ENCODE results near the gene SH2B2.

Gene SH2B2

DNA sequence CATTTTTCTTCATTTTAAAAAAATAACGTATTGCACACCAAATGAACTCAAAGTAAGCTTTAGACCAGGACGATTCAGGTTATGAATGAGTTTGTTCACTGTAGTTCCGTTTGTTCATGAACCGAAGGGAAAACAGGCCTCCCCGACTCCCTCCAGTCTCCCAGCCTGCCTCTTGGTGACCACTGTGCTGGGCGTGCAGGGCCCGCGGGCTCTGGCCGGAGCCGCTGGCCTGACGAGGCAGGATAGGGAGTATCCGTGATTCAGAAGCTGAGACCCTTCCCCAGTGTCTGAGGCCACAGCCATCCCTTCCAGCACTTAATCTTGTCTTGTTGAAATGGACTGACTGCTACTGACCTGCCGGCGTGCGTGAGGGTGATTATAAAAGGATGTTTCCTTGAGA is 30.8 kb upstream of the SH2B2 start:
- H3K9me3 ChIP-seq (ENCODE audit: insufficient read depth, low read depth, low read length) = peaks cover 4% of the 10 kb centered on the region
- no peak overlapping the region for H3K4me3 ChIP-seq (ENCODE audit: low read depth, low read length)
- no peak overlapping the region for H3K14ac ChIP-seq (ENCODE audit: low read length)
- H3K23ac ChIP-seq (ENCODE audit: low read length) = no peak overlapping the region
- no peak overlapping the region for H2AFZ ChIP-seq (ENCODE audit: insufficient read depth, low read length, poor library complexity)
- H3K4me1 ChIP-seq (ENCODE audit: control insufficient read depth in 1 of 2, insufficient read depth in 2 of 2, low read length in 2 of 2) = peaks cover 2 to 6% of the 10 kb centered on the region in 2 experiments
- no peak overlapping the region for H2BK5ac ChIP-seq (ENCODE audit: low read depth, low read length, poor library complexity)
- no peaks in the 10 kb centered on the region for H3K79me2 ChIP-seq (ENCODE audit: control insufficient read depth, insufficient read depth, low read length, poor library complexity)
- H3K4ac ChIP-seq (ENCODE audit: low read depth, low read length) = no peak overlapping the region
- H2BK120ac ChIP-seq (ENCODE audit: insufficient read depth, low read length, poor library complexity) = no peak overlapping the region
- H3K18ac ChIP-seq (ENCODE audit: low read length) = no peak overlapping the region
- H2AK5ac ChIP-seq (ENCODE audit: low read length) = no peak overlapping the region
- WGBS (ENCODE audit: extremely low coverage, insufficient coverage, insufficient read length) = no CpG with 5 or more reads among the region's 15 CpGs
- H3K4me2 ChIP-seq (ENCODE audit: low read length) = no peak overlapping the region
- no peak for DNase-seq
- H3K27ac ChIP-seq (ENCODE audit: low read depth, low read length) = no peak overlapping the region
- H3K36me3 ChIP-seq (ENCODE audit: control insufficient read depth in 1 of 2, insufficient read depth in 2 of 2, low read length in 2 of 2) = peaks cover 4 to 9% of the 10 kb centered on the region in 2 experiments
- no peak overlapping the region for H4K8ac ChIP-seq (ENCODE audit: low read depth, low read length)
- H4K91ac ChIP-seq (ENCODE audit: low read depth, low read length) = no peak overlapping the region
- H4K12ac ChIP-seq (ENCODE audit: low read depth, low read length) = no peak overlapping the region
- H2BK12ac ChIP-seq (ENCODE audit: low read length) = no peak overlapping the region
- no peak overlapping the region for H3K9ac ChIP-seq (ENCODE audit: low read length)
- no peaks in the 10 kb centered on the region for H3K79me1 ChIP-seq (ENCODE audit: low read length)
- H3K27me3 ChIP-seq (ENCODE audit: insufficient read depth, low read length) = no peaks in the 10 kb centered on the region

DNA sequence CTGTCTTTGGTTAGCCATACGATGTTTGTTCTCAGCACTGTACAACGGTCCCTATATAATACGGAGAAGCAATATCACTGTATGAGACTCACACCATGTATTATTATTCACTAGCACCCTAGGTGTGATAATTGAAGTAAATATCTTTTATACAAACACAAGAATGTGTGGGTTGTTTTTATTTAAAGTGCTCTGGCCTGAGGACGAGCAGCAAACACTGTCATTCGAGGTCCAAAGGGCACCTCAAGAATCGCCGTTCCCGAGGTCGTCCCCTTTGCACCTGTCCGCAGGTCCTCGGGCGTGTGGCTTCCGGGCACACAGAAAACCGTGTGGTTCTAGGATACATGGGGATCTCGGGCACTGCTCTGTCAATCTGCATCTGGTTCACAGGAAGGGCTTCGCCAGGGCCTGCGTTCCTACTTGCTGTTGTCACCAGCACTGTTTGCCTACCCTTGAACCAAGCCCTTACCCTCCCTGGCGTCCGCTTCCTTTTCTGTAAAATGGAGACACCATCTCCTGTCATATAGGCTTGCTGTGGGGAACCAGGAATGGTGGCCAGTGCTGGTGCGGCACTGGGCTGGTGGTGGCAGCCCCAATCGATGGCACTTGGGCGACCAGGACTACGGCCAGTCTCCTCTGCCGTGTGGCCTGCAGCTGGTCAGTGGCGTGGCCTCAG is 28.5 kb upstream of the SH2B2 start:
- peaks cover 2 to 6% of the 10 kb centered on the region in 2 experiments for H3K4me1 ChIP-seq (ENCODE audit: control insufficient read depth in 1 of 2, insufficient read depth in 2 of 2, low read length in 2 of 2)
- H2BK5ac ChIP-seq (ENCODE audit: low read depth, low read length, poor library complexity) = no peak overlapping the region
- H3K79me1 ChIP-seq (ENCODE audit: low read length) = no peaks in the 10 kb centered on the region
- no peak for DNase-seq
- H3K27me3 ChIP-seq (ENCODE audit: insufficient read depth, low read length) = no peaks in the 10 kb centered on the region
- H2AFZ ChIP-seq (ENCODE audit: insufficient read depth, low read length, poor library complexity) = no peak overlapping the region
- H3K23ac ChIP-seq (ENCODE audit: low read length) = no peak overlapping the region
- H3K9ac ChIP-seq (ENCODE audit: low read length) = no peak overlapping the region
- H4K12ac ChIP-seq (ENCODE audit: low read depth, low read length) = no peak overlapping the region
- peaks cover 6% of the 10 kb centered on the region for H3K9me3 ChIP-seq (ENCODE audit: insufficient read depth, low read depth, low read length)
- no peak overlapping the region for H2BK120ac ChIP-seq (ENCODE audit: insufficient read depth, low read length, poor library complexity)
- no peak overlapping the region for H3K27ac ChIP-seq (ENCODE audit: low read depth, low read length)
- no peak overlapping the region for H3K14ac ChIP-seq (ENCODE audit: low read length)
- no peak overlapping the region for H2BK12ac ChIP-seq (ENCODE audit: low read length)
- no peak overlapping the region for H3K4ac ChIP-seq (ENCODE audit: low read depth, low read length)
- no CpG with 5 or more reads among the region's 25 CpGs for WGBS (ENCODE audit: extremely low coverage, insufficient coverage, insufficient read length)
- H3K18ac ChIP-seq (ENCODE audit: low read length) = no peak overlapping the region
- H3K79me2 ChIP-seq (ENCODE audit: control insufficient read depth, insufficient read depth, low read length, poor library complexity) = no peaks in the 10 kb centered on the region
- no peak overlapping the region for H4K91ac ChIP-seq (ENCODE audit: low read depth, low read length)
- no peak overlapping the region for H2AK5ac ChIP-seq (ENCODE audit: low read length)
- H3K4me3 ChIP-seq (ENCODE audit: low read depth, low read length) = no peak overlapping the region
- H3K4me2 ChIP-seq (ENCODE audit: low read length) = no peak overlapping the region
- peaks cover 3 to 4% of the 10 kb centered on the region in 2 experiments for H3K36me3 ChIP-seq (ENCODE audit: control insufficient read depth in 1 of 2, insufficient read depth in 2 of 2, low read length in 2 of 2)
- H4K8ac ChIP-seq (ENCODE audit: low read depth, low read length) = no peak overlapping the region

DNA sequence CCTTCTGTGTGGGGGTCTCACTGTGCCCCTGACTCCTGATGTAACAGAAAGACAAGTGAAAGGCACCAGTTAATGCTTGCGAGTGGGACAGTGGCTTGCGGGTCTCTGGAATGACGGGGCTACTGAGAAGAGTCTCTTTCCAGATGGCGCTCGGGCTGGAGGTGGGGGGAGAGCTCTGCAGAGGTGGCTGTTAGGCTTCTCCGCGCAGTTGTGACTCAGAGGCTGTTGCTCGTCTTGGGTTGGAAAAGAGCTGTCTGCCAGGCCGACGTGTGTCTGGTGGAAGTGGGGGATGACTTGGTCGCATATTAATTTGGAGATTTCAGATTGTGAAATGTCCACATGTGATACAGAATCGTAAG is 27.9 kb upstream of the SH2B2 start:
- H3K27ac ChIP-seq (ENCODE audit: low read depth, low read length) = no peak overlapping the region
- no peak overlapping the region for H4K12ac ChIP-seq (ENCODE audit: low read depth, low read length)
- H3K23ac ChIP-seq (ENCODE audit: low read length) = no peak overlapping the region
- H3K4me2 ChIP-seq (ENCODE audit: low read length) = no peak overlapping the region
- no peak overlapping the region for H3K14ac ChIP-seq (ENCODE audit: low read length)
- no peak overlapping the region for H2AFZ ChIP-seq (ENCODE audit: insufficient read depth, low read length, poor library complexity)
- no peak overlapping the region for H3K4ac ChIP-seq (ENCODE audit: low read depth, low read length)
- H3K79me1 ChIP-seq (ENCODE audit: low read length) = no peaks in the 10 kb centered on the region
- peaks cover 6% of the 10 kb centered on the region for H3K9me3 ChIP-seq (ENCODE audit: insufficient read depth, low read depth, low read length)
- no peak overlapping the region for H3K4me3 ChIP-seq (ENCODE audit: low read depth, low read length)
- H2AK5ac ChIP-seq (ENCODE audit: low read length) = no peak overlapping the region
- no peaks in the 10 kb centered on the region for H3K27me3 ChIP-seq (ENCODE audit: insufficient read depth, low read length)
- H3K18ac ChIP-seq (ENCODE audit: low read length) = no peak overlapping the region
- H2BK12ac ChIP-seq (ENCODE audit: low read length) = no peak overlapping the region
- H4K91ac ChIP-seq (ENCODE audit: low read depth, low read length) = no peak overlapping the region
- H3K36me3 ChIP-seq (ENCODE audit: control insufficient read depth in 1 of 2, insufficient read depth in 2 of 2, low read length in 2 of 2) = peaks cover under 1 to 4% of the 10 kb centered on the region in 2 experiments
- WGBS (ENCODE audit: extremely low coverage, insufficient coverage, insufficient read length) = no CpG with 5 or more reads among the region's 12 CpGs
- no peak overlapping the region for H4K8ac ChIP-seq (ENCODE audit: low read depth, low read length)
- no peak overlapping the region for H3K9ac ChIP-seq (ENCODE audit: low read length)
- no peak overlapping the region for H2BK5ac ChIP-seq (ENCODE audit: low read depth, low read length, poor library complexity)
- no peaks in the 10 kb centered on the region for H3K79me2 ChIP-seq (ENCODE audit: control insufficient read depth, insufficient read depth, low read length, poor library complexity)
- peaks cover 2 to 6% of the 10 kb centered on the region in 2 experiments for H3K4me1 ChIP-seq (ENCODE audit: control insufficient read depth in 1 of 2, insufficient read depth in 2 of 2, low read length in 2 of 2)
- no peak overlapping the region for H2BK120ac ChIP-seq (ENCODE audit: insufficient read depth, low read length, poor library complexity)
- no peak for DNase-seq

DNA sequence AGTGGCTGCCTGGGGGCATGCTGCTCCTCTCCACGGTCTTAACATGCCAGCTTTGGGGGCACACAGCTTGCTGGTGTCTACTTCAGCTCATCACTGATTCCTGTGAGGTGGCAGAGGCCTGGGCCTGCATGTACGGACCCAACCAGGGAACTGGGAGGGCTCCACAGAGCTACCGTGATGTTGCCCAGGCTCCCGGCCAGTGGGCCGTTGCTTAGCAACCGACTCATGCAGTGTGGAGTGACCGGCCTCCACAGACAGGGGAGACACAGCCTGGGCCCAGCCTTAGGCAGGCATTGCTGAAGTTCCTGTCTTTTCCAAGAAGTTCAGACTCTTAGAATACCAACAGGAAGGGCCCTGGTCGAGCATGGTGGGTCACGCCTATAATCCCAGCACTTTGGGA is 25.8 kb upstream of the SH2B2 start:
- Histone ChIP-seq H3K9ac (ENCODE audit: low read length) (no peak overlapping the region), H3K23ac (ENCODE audit: low read length) (no peak overlapping the region), H4K8ac (ENCODE audit: low read depth, low read length) (no peak overlapping the region), H3K79me2 (ENCODE audit: control insufficient read depth, insufficient read depth, low read length, poor library complexity) (no peaks in the 10 kb centered on the region), H3K27me3 (ENCODE audit: insufficient read depth, low read length) (no peaks in the 10 kb centered on the region), H2BK5ac (ENCODE audit: low read depth, low read length, poor library complexity) (no peak overlapping the region), H3K4me1 (ENCODE audit: control insufficient read depth in 1 of 2, insufficient read depth in 2 of 2, low read length in 2 of 2) (peaks cover 2 to 6% of the 10 kb centered on the region in 2 experiments), H3K36me3 (ENCODE audit: control insufficient read depth in 1 of 2, insufficient read depth in 2 of 2, low read length in 2 of 2) (no peaks in the 10 kb centered on the region), H2AFZ (ENCODE audit: insufficient read depth, low read length, poor library complexity) (no peak overlapping the region), H4K91ac (ENCODE audit: low read depth, low read length) (no peak overlapping the region), H2BK12ac (ENCODE audit: low read length) (no peak overlapping the region), H3K27ac (ENCODE audit: low read depth, low read length) (no peak overlapping the region), H3K4me3 (ENCODE audit: low read depth, low read length) (no peak overlapping the region), H3K4me2 (ENCODE audit: low read length) (no peak overlapping the region), H3K79me1 (ENCODE audit: low read length) (no peaks in the 10 kb centered on the region), H2BK120ac (ENCODE audit: insufficient read depth, low read length, poor library complexity) (no peak overlapping the region), H3K4ac (ENCODE audit: low read depth, low read length) (no peak overlapping the region), H2AK5ac (ENCODE audit: low read length) (no peak overlapping the region), H3K9me3 (ENCODE audit: insufficient read depth, low read depth, low read length) (peaks cover 8% of the 10 kb centered on the region), H3K14ac (ENCODE audit: low read length) (no peak overlapping the region), H3K18ac (ENCODE audit: low read length) (no peak overlapping the region), H4K12ac (ENCODE audit: low read depth, low read length) (no peak overlapping the region)
- DNase-seq = peak; percentile 49 to 50
- WGBS (ENCODE audit: extremely low coverage, insufficient coverage, insufficient read length) = no CpG with 5 or more reads among the region's 9 CpGs

Data from trophoblast cell (in vitro differentiated cells and primary cell).